ENCODE data around the gene LUC7L.
A peak's percentile ranks its signal among the peaks of the same experiment; 100 is the strongest.
"Not testable (repeated sequence)": the region's sequence is repeated elsewhere in the genome, so short reads cannot be mapped to it uniquely, and the experiment has no call there.

Gene LUC7L

DNA sequence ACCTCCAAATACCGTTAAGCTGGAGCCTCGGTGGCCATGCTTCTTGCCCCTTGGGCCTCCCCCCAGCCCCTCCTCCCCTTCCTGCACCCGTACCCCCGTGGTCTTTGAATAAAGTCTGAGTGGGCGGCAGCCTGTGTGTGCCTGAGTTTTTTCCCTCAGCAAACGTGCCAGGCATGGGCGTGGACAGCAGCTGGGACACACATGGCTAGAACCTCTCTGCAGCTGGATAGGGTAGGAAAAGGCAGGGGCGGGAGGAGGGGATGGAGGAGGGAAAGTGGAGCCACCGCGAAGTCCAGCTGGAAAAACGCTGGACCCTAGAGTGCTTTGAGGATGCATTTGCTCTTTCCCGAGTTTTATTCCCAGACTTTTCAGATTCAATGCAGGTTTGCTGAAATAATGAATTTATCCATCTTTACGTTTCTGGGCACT is 51.8 kb downstream of the LUC7L start:
- TF ChIP-seq, protein P1, sequence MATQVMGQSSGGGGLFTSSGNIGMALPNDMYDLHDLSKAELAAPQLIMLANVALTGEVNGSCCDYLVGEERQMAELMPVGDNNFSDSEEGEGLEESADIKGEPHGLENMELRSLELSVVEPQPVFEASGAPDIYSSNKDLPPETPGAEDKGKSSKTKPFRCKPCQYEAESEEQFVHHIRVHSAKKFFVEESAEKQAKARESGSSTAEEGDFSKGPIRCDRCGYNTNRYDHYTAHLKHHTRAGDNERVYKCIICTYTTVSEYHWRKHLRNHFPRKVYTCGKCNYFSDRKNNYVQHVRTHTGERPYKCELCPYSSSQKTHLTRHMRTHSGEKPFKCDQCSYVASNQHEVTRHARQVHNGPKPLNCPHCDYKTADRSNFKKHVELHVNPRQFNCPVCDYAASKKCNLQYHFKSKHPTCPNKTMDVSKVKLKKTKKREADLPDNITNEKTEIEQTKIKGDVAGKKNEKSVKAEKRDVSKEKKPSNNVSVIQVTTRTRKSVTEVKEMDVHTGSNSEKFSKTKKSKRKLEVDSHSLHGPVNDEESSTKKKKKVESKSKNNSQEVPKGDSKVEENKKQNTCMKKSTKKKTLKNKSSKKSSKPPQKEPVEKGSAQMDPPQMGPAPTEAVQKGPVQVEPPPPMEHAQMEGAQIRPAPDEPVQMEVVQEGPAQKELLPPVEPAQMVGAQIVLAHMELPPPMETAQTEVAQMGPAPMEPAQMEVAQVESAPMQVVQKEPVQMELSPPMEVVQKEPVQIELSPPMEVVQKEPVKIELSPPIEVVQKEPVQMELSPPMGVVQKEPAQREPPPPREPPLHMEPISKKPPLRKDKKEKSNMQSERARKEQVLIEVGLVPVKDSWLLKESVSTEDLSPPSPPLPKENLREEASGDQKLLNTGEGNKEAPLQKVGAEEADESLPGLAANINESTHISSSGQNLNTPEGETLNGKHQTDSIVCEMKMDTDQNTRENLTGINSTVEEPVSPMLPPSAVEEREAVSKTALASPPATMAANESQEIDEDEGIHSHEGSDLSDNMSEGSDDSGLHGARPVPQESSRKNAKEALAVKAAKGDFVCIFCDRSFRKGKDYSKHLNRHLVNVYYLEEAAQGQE (IDR thresholded peaks at IDR 0.05; ENCODE audit: insufficient read depth in 1 of 2, low read depth in 2 of 2, low read length in 2 of 2): no peak

DNA sequence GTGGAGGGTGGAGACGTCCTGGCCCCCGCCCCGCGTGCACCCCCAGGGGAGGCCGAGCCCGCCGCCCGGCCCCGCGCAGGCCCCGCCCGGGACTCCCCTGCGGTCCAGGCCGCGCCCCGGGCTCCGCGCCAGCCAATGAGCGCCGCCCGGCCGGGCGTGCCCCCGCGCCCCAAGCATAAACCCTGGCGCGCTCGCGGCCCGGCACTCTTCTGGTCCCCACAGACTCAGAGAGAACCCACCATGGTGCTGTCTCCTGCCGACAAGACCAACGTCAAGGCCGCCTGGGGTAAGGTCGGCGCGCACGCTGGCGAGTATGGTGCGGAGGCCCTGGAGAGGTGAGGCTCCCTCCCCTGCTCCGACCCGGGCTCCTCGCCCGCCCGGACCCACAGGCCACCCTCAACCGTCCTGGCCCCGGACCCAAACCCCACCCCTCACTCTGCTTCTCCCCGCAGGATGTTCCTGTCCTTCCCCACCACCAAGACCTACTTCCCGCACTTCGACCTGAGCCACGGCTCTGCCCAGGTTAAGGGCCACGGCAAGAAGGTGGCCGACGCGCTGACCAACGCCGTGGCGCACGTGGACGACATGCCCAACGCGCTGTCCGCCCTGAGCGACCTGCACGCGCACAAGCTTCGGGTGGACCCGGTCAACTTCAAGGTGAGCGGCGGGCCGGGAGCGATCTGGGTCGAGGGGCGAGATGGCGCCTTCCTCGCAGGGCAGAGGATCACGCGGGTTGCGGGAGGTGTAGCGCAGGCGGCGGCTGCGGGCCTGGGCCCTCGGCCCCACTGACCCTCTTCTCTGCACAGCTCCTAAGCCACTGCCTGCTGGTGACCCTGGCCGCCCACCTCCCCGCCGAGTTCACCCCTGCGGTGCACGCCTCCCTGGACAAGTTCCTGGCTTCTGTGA is 52.5 kb downstream of the LUC7L start, which contains the start of gene HBA1:
HBA1 (plus strand) TSS at position 204 of the 906 bp plus-strand sequence; CDS start at position 241, 37 bp downstream.
- TF ChIP-seq TAF1 (IDR thresholded peaks at IDR 0.05; ENCODE audit: borderline replicate concordance, insufficient read depth, low read length); POLR2AphosphoS5 (IDR thresholded peaks at IDR 0.05; ENCODE audit: low read depth, low read length); SIN3A (IDR thresholded peaks at IDR 0.05; ENCODE audit: borderline replicate concordance, insufficient read depth, low read length): not testable (repeated sequence)

DNA sequence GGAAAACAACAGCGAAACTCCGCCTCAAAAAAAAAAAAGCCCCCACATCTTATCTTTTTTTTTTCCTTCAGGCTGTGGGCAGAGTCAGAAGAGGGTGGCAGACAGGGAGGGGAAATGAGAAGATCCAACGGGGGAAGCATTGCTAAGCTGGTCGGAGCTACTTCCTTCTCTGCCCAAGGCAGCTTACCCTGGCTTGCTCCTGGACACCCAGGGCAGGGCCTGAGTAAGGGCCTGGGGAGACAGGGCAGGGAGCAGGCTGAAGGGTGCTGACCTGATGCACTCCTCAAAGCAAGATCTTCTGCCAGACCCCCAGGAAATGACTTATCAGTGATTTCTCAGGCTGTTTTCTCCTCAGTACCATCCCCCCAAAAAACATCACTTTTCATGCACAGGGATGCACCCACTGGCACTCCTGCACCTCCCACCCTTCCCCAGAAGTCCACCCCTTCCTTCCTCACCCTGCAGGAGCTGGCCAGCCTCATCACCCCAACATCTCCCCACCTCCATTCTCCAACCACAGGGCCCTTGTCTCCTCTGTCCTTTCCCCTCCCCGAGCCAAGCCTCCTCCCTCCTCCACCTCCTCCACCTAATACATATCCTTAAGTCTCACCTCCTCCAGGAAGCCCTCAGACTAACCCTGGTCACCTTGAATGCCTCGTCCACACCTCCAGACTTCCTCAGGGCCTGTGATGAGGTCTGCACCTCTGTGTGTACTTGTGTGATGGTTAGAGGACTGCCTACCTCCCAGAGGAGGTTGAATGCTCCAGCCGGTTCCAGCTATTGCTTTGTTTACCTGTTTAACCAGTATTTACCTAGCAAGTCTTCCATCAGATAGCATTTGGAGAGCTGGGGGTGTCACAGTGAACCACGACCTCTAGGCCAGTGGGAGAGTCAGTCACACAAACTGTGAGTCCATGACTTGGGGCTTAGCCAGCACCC is 54.0 kb downstream of the LUC7L start:
- TF ChIP-seq TAF1 (IDR thresholded peaks at IDR 0.05; ENCODE audit: borderline replicate concordance, insufficient read depth, low read length): no peak

DNA sequence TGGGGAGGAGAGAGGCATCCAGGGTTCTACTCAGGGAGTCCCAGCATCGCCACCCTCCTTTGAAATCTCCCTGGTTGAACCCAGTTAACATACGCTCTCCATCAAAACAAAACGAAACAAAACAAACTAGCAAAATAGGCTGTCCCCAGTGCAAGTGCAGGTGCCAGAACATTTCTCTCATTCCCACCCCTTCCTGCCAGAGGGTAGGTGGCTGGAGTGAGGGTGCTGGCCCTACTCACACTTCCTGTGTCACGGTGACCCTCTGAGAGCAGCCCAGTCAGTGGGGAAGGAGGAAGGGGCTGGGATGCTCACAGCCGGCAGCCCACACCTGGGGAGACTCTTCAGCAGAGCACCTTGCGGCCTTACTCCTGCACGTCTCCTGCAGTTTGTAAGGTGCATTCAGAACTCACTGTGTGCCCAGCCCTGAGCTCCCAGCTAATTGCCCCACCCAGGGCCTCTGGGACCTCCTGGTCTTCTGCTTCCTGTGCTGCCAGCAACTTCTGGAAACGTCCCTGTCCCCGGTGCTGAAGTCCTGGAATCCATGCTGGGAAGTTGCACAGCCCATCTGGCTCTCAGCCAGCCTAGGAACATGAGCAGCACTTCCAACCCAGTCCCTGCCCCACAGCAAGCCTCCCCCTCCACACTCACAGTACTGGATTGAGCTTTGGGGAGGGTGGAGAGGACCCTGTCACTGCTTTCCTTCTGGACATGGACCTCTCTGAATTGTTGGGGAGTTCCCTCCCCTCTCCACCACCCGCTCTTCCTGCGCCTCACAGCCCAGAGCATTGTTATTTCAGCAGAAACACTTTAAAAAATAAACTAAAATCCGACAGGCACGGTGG is 55.1 kb downstream of the LUC7L start:
- TF ChIP-seq, protein P1 (IDR thresholded peaks at IDR 0.05; ENCODE audit: insufficient read depth in 1 of 2, low read depth in 2 of 2, low read length in 2 of 2): peak; percentile 65 to 82

DNA sequence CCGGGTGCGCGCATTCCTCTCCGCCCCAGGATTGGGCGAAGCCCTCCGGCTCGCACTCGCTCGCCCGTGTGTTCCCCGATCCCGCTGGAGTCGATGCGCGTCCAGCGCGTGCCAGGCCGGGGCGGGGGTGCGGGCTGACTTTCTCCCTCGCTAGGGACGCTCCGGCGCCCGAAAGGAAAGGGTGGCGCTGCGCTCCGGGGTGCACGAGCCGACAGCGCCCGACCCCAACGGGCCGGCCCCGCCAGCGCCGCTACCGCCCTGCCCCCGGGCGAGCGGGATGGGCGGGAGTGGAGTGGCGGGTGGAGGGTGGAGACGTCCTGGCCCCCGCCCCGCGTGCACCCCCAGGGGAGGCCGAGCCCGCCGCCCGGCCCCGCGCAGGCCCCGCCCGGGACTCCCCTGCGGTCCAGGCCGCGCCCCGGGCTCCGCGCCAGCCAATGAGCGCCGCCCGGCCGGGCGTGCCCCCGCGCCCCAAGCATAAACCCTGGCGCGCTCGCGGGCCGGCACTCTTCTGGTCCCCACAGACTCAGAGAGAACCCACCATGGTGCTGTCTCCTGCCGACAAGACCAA is 56.8 kb downstream of the LUC7L start, which contains the start of gene HBA2:
HBA2 (plus strand) TSS at position 503 of the 568 bp plus-strand sequence; CDS start at position 540, 37 bp downstream.
- not testable (repeated sequence) for TF ChIP-seq TAF1 (IDR thresholded peaks at IDR 0.05; ENCODE audit: borderline replicate concordance, insufficient read depth, low read length); POLR2AphosphoS5 (IDR thresholded peaks at IDR 0.05; ENCODE audit: low read depth, low read length)
- TF ChIP-seq, protein P1 (IDR thresholded peaks at IDR 0.05; ENCODE audit: insufficient read depth in 1 of 2, low read depth in 2 of 2, low read length in 2 of 2): not testable (repeated sequence)

DNA sequence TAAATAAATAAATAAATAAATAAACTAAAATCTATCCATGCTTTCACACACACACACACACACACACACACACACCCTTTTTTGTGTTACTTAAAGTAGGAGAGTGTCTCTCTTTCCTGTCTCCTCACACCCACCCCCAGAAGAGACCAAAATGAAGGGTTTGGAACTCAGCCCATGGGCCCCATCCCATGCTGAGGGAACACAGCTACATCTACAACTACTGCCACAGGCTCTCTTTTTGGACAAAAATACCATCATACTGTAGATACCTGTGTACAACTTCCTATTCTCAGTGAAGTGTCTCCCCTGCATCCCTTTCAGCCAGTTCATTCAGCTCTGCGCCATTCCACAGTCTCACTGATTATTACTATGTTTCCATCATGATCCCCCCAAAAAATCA is 58.5 kb downstream of the LUC7L start:
- no peak for TF ChIP-seq SIN3A (IDR thresholded peaks at IDR 0.05; ENCODE audit: borderline replicate concordance, insufficient read depth, low read length)
- TF ChIP-seq TAF1 (IDR thresholded peaks at IDR 0.05; ENCODE audit: borderline replicate concordance, insufficient read depth, low read length): no peak
- no peak for TF ChIP-seq POLR2AphosphoS5 (IDR thresholded peaks at IDR 0.05; ENCODE audit: low read depth, low read length)
- TF ChIP-seq, protein P1 (IDR thresholded peaks at IDR 0.05; ENCODE audit: insufficient read depth in 1 of 2, low read depth in 2 of 2, low read length in 2 of 2): no peak
- no peak for TF ChIP-seq FOXP2 (optimal IDR thresholded peaks at IDR 0.05; ENCODE audit: borderline replicate concordance, extremely low read depth, extremely low read length, insufficient read depth)
